K562 (cell line): ENCODE results near the gene SHTN1. TPM values are rescaled to one million over a fixed set of nuclear protein-coding genes. Genes with fewer than 3 reads are reported as not detected.

Experiments
- ATAC-seq: fragments of 200-7000 bp; cut with Tn5 transposase; 3 replicates; pipeline ENCODE4 v1.9.1; 2020; ENCODE audit warnings: moderate library complexity
- BruUV-seq: library from RNA; stranded (reverse); fragments of 400-500 nt; replicated peaks from 2 replicates; lab custom pipeline; 2021; lab: Mats Ljungman, UMichigan
- CTCF ChIA-PET: fragments of 300-600 bp; formaldehyde crosslinking; extraction: SDS; loops from one replicate; lab custom pipeline; 2021; ENCODE audit warnings: low intra/inter-chr PET ratio; lab: Yijun Ruan, JAX
- POLR2A ChIA-PET: fragments of 300-600, 350-650 bp; sonication (Branson Sonifier 250); formaldehyde crosslinking; extraction: SDS; loops from one replicate; lab custom pipeline; 2021; ENCODE audit warnings: antibody characterized with exemption, inconsistent platforms; lab: Yijun Ruan, JAX
- DNase-seq, 4 experiments: peaks; one replicate each; pipeline versions ENCODE4 v3.0.0 to v3.0.0-alpha.2; 2011 to 2018; ENCODE audit warnings: low spot score in 3 of 4, mixed read lengths in 3 of 4; ENCODE audit errors: extremely low read depth in 1 of 4
- FAIRE-seq: peaks from 2 replicates; lab custom pipeline; 2011; peaks lifted over from hg19 to GRCh38; lab: Jason Lieb, UNC
- H2AFZ ChIP-seq: 2 replicates; pipeline ENCODE4 v1.6.0; 2011; ENCODE audit warnings: low read depth, low read length, control low read depth, inconsistent platforms
- H3K27ac ChIP-seq: fragments of 200-600 bp; 3 replicates; pipeline ENCODE4 v1.8.0; 2011; ENCODE audit warnings: low read depth, mild to moderate bottlenecking, control low read depth, inconsistent platforms, low read length, moderate library complexity, mixed read lengths; ENCODE audit errors: extremely low read depth
- H3K27me3 ChIP-seq, 2 experiments: fragments of 300-600 bp in 1 of 2; 2 replicates in 1 of 2; 3 replicates in 1 of 2; pipeline versions ENCODE4 v1.6.0 to v1.8.0; 2011; ENCODE audit warnings: inconsistent platforms in 2 of 2, low read length in 2 of 2, mild to moderate bottlenecking in 1 of 2, mixed read lengths in 1 of 2, moderate library complexity in 1 of 2; ENCODE audit not compliant: control insufficient read depth in 2 of 2, insufficient read depth in 2 of 2
- H3K36me3 ChIP-seq: fragments of 300-600 bp; 3 replicates; pipeline ENCODE4 v1.8.0; 2011; ENCODE audit warnings: mild to moderate bottlenecking, low read length, inconsistent platforms; ENCODE audit not compliant: control insufficient read depth, insufficient read depth
- H3K4me1 ChIP-seq, 2 experiments: fragments of 200-600 bp in 1 of 2; replicated peaks in 1 of 2; 2 replicates in 1 of 2; 3 replicates in 1 of 2; pipeline versions ENCODE4 v1.5.1 to v1.8.0; 2011; ENCODE audit warnings: inconsistent platforms in 2 of 2, low read length in 2 of 2, mild to moderate bottlenecking in 1 of 2, mixed read lengths in 1 of 2, moderate library complexity in 1 of 2; ENCODE audit not compliant: control insufficient read depth in 2 of 2, insufficient read depth in 2 of 2
- H3K4me2 ChIP-seq: 2 replicates; pipeline ENCODE4 v1.6.1; 2011; ENCODE audit warnings: low read length, control low read depth, inconsistent platforms, mixed read lengths; ENCODE audit not compliant: insufficient read depth
- H3K4me3 ChIP-seq: fragments of 200-600 bp; sonication (generic), shearing (Covaris generic); 2 replicates; pipeline ENCODE4 v1.5.1; 2016; ENCODE audit warnings: control low read depth, inconsistent platforms
- H3K79me2 ChIP-seq: fragments of 200-600 bp; 3 replicates; pipeline ENCODE4 v1.8.0; 2011; ENCODE audit warnings: low read length, inconsistent platforms; ENCODE audit not compliant: control insufficient read depth, insufficient read depth
- H3K9ac ChIP-seq, 2 experiments: 2 replicates each; pipeline versions ENCODE4 v1.6.0 to v1.6.1; 2011; ENCODE audit warnings: low read depth in 2 of 2, low read length in 2 of 2, control low read depth in 1 of 2, inconsistent platforms in 1 of 2, mild to moderate bottlenecking in 1 of 2, mixed read lengths in 1 of 2; ENCODE audit not compliant: insufficient read depth in 1 of 2
- H3K9me1 ChIP-seq: one replicate; pipeline ENCODE4 v1.6.0; 2011; ENCODE audit warnings: inconsistent platforms, mild to moderate bottlenecking, low read length, moderate library complexity; ENCODE audit not compliant: control insufficient read depth, insufficient read depth
- H3K9me3 ChIP-seq: replicated peaks from 2 replicates; pipeline ENCODE4 v1.5.1; 2011; ENCODE audit warnings: low read depth, low read length, inconsistent platforms; ENCODE audit not compliant: control insufficient read depth, insufficient read depth
- H4K20me1 ChIP-seq: replicated peaks from 2 replicates; pipeline ENCODE4 v1.6.1; 2011; ENCODE audit warnings: low read length, inconsistent platforms, mixed read lengths; ENCODE audit not compliant: control insufficient read depth, insufficient read depth
- DNMT1 ChIP-seq: fragments of 450-650 bp; IDR thresholded peaks from 2 replicates; pipeline ENCODE4 v1.6.1; 2016; ENCODE audit warnings: antibody characterized with exemption, mild to moderate bottlenecking
- ELF4 ChIP-seq: fragments of 450-650 bp; formaldehyde crosslinking; IDR thresholded peaks from 2 replicates; pipeline ENCODE4 v1.4.0; 2022; ENCODE audit warnings: missing genetic modification characterization
- FIP1L1 ChIP-seq: fragments of 200-400 bp; formaldehyde crosslinking; IDR thresholded peaks from 2 replicates; pipeline ENCODE4 v1.6.1; 2018; ENCODE audit warnings: mild to moderate bottlenecking, low read depth, low read length; ENCODE audit not compliant: poor library complexity, severe bottlenecking
- HDAC2 ChIP-seq: fragments of 450-650 bp; IDR thresholded peaks from 2 replicates; pipeline ENCODE4 v1.6.1; 2016; ENCODE audit warnings: mild to moderate bottlenecking
- YY1 ChIP-seq, 3 experiments: IDR thresholded peaks; 2 replicates each; pipeline ENCODE4 v1.6.1; 2011; ENCODE audit warnings: low read length in 2 of 3, mild to moderate bottlenecking in 2 of 3, moderate library complexity in 2 of 3, borderline replicate concordance in 1 of 3, control low read depth in 1 of 3, low read depth in 1 of 3; ENCODE audit not compliant: insufficient read depth in 3 of 3, insufficient replicate concordance in 2 of 3, control insufficient read depth in 1 of 3, insufficient read length in 1 of 3; ENCODE audit errors: extremely low read depth in 1 of 3
- ZNF184 ChIP-seq: sonication (generic); formaldehyde crosslinking; IDR thresholded peaks from 2 replicates; pipeline ENCODE4 v1.5.0; 2020; ENCODE audit warnings: missing genetic modification reagents
- ZNF583 ChIP-seq: fragments of 250-450 bp; sonication (Bioruptor Pico); IDR thresholded peaks from 2 replicates; pipeline ENCODE4 v1.4.0; 2020
- WGBS: fragments of 100-300 bp; shearing (Covaris generic); methylation state at CpG from one replicate; pipeline ENCODE4 v1.1.6; 2016; ENCODE audit warnings: low coverage, mixed read lengths; ENCODE audit not compliant: insufficient coverage; ENCODE audit errors: missing lambda C conversion rate; 5-methylcytosine and 5-hydroxymethylcytosine counted together
- in situ Hi-C: fragments of 300-500 bp; cut with MboI; formaldehyde crosslinking; loops from 4 replicates; pipeline ENCODE4 v1.15.0; 2018; ENCODE audit warnings: inconsistent platforms, mixed read lengths
- intact Hi-C: fragments of 100-400 bp; cut with micrococcal nuclease; formaldehyde crosslinking; loops from 2 replicates; pipeline ENCODE4 v1.14.2; 2022
- polyA plus RNA-seq, 8 experiments: library from polyadenylated mRNA; depleted of rRNA in 4 of 8; stranded (reverse) in 5 of 8; unstranded in 3 of 8; fragments of >200 nt; fragmentation: Nextera tagmentation in 2 of 8; fragmentation: Illumina TruSeq in 1 of 8; extraction: Ambion mirVana in 2 of 8; extraction: Trizol in 1 of 8; gene quantifications; 2 replicates each; pipeline versions ENCODE4 v1.2.1 to v1.2.3, GENCODE V29; 2011 to 2014; ENCODE audit warnings: inconsistent platforms in 1 of 8, missing spikeins in 1 of 8
- total RNA-seq, 7 experiments: library from RNA; depleted of rRNA in 6 of 7; stranded (reverse); fragments of >200 nt in 6 of 7; fragmentation: Illumina TruSeq in 2 of 7; extraction: Trizol in 2 of 7; gene quantifications; 2 replicates each; pipeline versions ENCODE4 v1.2.1 to v1.2.3, GENCODE V29; 2011 to 2021; ENCODE audit warnings: low replicate concordance in 1 of 7
- TF ChIP-seq, protein P1 (sequence below), 3 experiments: IDR thresholded peaks in 2 of 3; conservative IDR thresholded peaks in 1 of 3; 2 replicates each; pipeline ENCODE4 v1.5.1; 2011 to 2012; ENCODE audit warnings: low read length in 3 of 3, mild to moderate bottlenecking in 3 of 3, control low read depth in 2 of 3, improper control_type of control experiment in 1 of 3, inconsistent platforms in 1 of 3, low read depth in 1 of 3, mixed read lengths in 1 of 3, moderate library complexity in 1 of 3; ENCODE audit not compliant: insufficient read depth in 2 of 3
- TF ChIP-seq, protein P2 (sequence below): fragments of 450-650 bp; IDR thresholded peaks from 2 replicates; pipeline ENCODE4 v1.7.0; 2016; ENCODE audit warnings: borderline replicate concordance
- TF ChIP-seq, protein P3 (sequence below): fragments of 200-800 bp; sonication (Bioruptor generic); IDR thresholded peaks from 2 replicates; pipeline ENCODE4 v1.6.1; 2017; ENCODE audit warnings: missing genetic modification characterization, missing compliant biosample characterization

SHTN1 gene
- total and polyA plus RNA-seq, 9 of the 15 experiments (the other 6 are each of a cell fraction or from before 2014, with no cell fraction given), result 5.4 to 21.3 (median 13.3) TPM

DNA sequence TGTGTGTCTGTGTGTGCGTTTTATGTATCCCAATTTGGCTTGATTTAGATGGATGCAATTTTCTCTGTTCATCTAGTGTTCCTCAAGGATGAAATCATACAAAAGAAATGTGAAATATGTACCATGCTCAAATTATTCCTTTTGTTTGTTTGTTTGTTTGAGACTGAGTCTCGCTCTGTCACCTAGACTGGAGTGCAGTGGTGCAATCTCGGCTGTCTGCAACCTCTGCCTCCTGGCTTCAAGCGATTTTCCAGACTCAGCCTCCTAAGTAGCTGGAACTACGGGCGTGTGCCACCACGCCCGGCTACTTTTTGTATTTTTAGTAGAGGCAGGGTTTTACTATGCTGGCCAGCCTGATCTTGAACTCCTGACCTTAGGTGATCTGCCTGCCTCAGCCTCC lies 11.3 kb upstream of the SHTN1 start:
- no peak overlapping the region for H3K9ac ChIP-seq
- in situ Hi-C loops, result no loop called here
- ATAC-seq, result no peak
- H3K36me3 ChIP-seq, result no peaks in the 10 kb centered on the region
- H3K9me3 ChIP-seq, result no peaks in the 10 kb centered on the region
- no peak overlapping the region for H3K4me2 ChIP-seq
- no TSS peak for BruUV-seq
- no peaks in the 10 kb centered on the region for H3K79me2 ChIP-seq
- no peak overlapping the region for H3K4me3 ChIP-seq
- DNase-seq, result no peak
- no peak overlapping the region for H3K27ac ChIP-seq
- FAIRE-seq, result no peak
- intact Hi-C loops, result no loop called here
- no peak for TF ChIP-seq HDAC2
- TF ChIP-seq DNMT1, result no peak
- H2AFZ ChIP-seq, result no peak overlapping the region
- no peaks in the 10 kb centered on the region for H3K4me1 ChIP-seq
- ChIA-PET POLR2A (no interaction called here), CTCF (no interaction called here)
- H3K9me1 ChIP-seq, result no peaks in the 10 kb centered on the region
- WGBS, result 29% methylated on average over 7 of the region's 8 CpGs
- H4K20me1 ChIP-seq, result no peaks in the 10 kb centered on the region
- H3K27me3 ChIP-seq, result no peaks in the 10 kb centered on the region

DNA sequence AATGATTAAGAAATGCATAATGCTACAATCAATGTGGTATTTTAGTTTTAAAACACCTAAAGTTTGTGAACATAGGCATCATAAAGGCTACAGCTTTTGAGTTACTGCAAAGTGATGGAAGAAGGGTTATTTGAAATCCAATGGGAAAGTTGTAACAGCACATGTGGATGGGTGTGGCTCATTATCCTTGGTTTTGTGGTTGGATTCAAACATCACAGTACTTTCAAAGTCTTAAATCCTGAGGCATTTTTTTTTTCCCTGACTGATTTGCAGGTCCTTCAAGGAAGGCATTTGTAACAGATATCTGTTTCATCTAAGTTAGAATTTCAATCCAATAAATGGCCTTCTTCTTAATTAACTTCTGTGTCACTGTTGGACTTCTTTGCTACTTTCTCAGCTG lies 9.8 kb upstream of the SHTN1 start:
- CTCF ChIA-PET, result no interaction called here
- intact Hi-C loops, result no loop called here
- TF ChIP-seq, protein P1, sequence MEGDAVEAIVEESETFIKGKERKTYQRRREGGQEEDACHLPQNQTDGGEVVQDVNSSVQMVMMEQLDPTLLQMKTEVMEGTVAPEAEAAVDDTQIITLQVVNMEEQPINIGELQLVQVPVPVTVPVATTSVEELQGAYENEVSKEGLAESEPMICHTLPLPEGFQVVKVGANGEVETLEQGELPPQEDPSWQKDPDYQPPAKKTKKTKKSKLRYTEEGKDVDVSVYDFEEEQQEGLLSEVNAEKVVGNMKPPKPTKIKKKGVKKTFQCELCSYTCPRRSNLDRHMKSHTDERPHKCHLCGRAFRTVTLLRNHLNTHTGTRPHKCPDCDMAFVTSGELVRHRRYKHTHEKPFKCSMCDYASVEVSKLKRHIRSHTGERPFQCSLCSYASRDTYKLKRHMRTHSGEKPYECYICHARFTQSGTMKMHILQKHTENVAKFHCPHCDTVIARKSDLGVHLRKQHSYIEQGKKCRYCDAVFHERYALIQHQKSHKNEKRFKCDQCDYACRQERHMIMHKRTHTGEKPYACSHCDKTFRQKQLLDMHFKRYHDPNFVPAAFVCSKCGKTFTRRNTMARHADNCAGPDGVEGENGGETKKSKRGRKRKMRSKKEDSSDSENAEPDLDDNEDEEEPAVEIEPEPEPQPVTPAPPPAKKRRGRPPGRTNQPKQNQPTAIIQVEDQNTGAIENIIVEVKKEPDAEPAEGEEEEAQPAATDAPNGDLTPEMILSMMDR (IDR thresholded peaks at IDR 0.05 in 2 of 3, conservative IDR thresholded peaks at IDR 0.05 in 1 of 3; ENCODE audit: insufficient read depth in 2 of 3, low read depth in 1 of 3, low read length in 3 of 3), result no peak
- TF ChIP-seq, protein P2, sequence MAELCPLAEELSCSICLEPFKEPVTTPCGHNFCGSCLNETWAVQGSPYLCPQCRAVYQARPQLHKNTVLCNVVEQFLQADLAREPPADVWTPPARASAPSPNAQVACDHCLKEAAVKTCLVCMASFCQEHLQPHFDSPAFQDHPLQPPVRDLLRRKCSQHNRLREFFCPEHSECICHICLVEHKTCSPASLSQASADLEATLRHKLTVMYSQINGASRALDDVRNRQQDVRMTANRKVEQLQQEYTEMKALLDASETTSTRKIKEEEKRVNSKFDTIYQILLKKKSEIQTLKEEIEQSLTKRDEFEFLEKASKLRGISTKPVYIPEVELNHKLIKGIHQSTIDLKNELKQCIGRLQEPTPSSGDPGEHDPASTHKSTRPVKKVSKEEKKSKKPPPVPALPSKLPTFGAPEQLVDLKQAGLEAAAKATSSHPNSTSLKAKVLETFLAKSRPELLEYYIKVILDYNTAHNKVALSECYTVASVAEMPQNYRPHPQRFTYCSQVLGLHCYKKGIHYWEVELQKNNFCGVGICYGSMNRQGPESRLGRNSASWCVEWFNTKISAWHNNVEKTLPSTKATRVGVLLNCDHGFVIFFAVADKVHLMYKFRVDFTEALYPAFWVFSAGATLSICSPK, result no peak
- TF ChIP-seq FIP1L1, result no peak
- no peak for TF ChIP-seq ELF4 (CRISPR knock-in tag)
- TF ChIP-seq YY1 (IDR thresholded peaks at IDR 0.05; ENCODE audit: borderline replicate concordance in 1 of 3, control insufficient read depth in 1 of 3, extremely low read depth in 1 of 3, insufficient read depth in 3 of 3, insufficient read length in 1 of 3, insufficient replicate concordance in 2 of 3, low read depth in 1 of 3, low read length in 2 of 3), result no peak
- TF ChIP-seq, protein P3, sequence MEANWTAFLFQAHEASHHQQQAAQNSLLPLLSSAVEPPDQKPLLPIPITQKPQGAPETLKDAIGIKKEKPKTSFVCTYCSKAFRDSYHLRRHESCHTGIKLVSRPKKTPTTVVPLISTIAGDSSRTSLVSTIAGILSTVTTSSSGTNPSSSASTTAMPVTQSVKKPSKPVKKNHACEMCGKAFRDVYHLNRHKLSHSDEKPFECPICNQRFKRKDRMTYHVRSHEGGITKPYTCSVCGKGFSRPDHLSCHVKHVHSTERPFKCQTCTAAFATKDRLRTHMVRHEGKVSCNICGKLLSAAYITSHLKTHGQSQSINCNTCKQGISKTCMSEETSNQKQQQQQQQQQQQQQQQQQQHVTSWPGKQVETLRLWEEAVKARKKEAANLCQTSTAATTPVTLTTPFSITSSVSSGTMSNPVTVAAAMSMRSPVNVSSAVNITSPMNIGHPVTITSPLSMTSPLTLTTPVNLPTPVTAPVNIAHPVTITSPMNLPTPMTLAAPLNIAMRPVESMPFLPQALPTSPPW (CRISPR knock-in tag), result no peak
- TF ChIP-seq ZNF184, result no peak
- no peak for TF ChIP-seq ZNF583 (CRISPR knock-in tag)

More for the DNA sequence above, 9.8 kb upstream of the SHTN1 start:
- Histone ChIP-seq H4K20me1 (no peaks in the 10 kb centered on the region), H2AFZ (no peak overlapping the region), H3K27me3 (no peaks in the 10 kb centered on the region), H3K79me2 (no peaks in the 10 kb centered on the region), H3K9ac (no peak overlapping the region), H3K4me1 (no peaks in the 10 kb centered on the region), H3K36me3 (no peaks in the 10 kb centered on the region), H3K4me3 (no peak overlapping the region), H3K9me1 (no peaks in the 10 kb centered on the region), H3K9me3 (no peaks in the 10 kb centered on the region), H3K4me2 (no peak overlapping the region), H3K27ac (no peak overlapping the region)
- no peak for ATAC-seq
- DNase-seq, result no peak
- BruUV-seq, result no TSS peak
- in situ Hi-C loops, result no loop called here
- no peak for FAIRE-seq
- POLR2A ChIA-PET, result no interaction called here
